Breast epithelium (tissue), 3 donors: ENCODE measurements around the gene CCDC12.

ENCODE experiments used
- POLR2A ChIP-seq: fragments of 450-650 bp; IDR thresholded peaks from one replicate; pipeline ENCODE4 v1.6.1; 2016; ENCODE audit warnings: antibody characterized with exemption, mild to moderate bottlenecking, moderate library complexity
- TF ChIP-seq, protein P1 (sequence below), 3 donors: fragments of 450-650 bp; IDR thresholded peaks; one replicate each; pipeline ENCODE4 v1.5.1; 2016 to 2017; ENCODE audit warnings: antibody characterized with exemption in 3 of 3, mild to moderate bottlenecking in 3 of 3, moderate library complexity in 3 of 3

DNA sequence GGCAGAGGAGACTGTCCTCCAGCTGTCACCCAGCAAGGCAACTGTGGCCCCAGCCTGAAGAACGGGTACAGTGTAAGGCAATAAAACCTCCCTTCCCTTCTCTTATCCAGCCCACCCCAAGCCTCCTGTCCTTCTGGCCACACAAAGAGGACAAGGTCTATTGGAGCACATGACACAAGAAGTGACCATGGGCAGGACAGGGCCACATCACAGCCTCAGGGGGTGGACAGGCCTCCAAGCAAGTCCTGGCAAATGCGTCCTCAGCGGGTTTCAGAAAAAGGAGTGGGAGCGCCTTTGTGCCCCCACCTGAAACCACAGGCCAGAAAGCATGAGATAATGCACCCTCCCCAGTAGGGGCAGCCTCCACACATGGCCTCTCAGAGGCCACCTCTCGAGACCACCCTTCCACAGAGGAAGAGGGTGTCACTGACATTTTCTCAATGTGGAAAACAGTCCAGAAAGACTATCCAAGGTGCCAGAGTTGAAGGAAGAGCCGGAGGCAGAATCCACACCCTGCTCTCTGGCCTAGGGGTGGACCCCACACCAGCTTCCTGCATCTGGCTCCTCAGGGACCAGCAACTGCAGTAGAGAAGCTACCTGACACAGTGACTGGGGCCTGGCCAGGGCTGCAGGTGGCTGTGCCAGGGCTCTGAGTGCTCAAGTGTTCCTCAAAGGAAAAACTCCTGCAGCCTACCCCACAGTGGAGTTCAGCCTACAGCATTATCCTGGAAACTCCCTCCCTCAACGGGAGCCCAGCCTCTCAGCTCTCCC, 43.9 kb downstream of the CCDC12 start:
- TF ChIP-seq, protein P1, sequence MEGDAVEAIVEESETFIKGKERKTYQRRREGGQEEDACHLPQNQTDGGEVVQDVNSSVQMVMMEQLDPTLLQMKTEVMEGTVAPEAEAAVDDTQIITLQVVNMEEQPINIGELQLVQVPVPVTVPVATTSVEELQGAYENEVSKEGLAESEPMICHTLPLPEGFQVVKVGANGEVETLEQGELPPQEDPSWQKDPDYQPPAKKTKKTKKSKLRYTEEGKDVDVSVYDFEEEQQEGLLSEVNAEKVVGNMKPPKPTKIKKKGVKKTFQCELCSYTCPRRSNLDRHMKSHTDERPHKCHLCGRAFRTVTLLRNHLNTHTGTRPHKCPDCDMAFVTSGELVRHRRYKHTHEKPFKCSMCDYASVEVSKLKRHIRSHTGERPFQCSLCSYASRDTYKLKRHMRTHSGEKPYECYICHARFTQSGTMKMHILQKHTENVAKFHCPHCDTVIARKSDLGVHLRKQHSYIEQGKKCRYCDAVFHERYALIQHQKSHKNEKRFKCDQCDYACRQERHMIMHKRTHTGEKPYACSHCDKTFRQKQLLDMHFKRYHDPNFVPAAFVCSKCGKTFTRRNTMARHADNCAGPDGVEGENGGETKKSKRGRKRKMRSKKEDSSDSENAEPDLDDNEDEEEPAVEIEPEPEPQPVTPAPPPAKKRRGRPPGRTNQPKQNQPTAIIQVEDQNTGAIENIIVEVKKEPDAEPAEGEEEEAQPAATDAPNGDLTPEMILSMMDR (IDR thresholded peaks at IDR 0.05) = no peak
- no peak for TF ChIP-seq POLR2A
